GM19238 (cell line): ENCODE data around the gene CCL7.
"Not testable (repeated sequence)": the region's sequence is repeated elsewhere in the genome, so short reads cannot be mapped to it uniquely, and the experiment has no call there.

Experiments used
- DNase-seq: peaks from one replicate; pipeline ENCODE4 v3.0.0; 2011; ENCODE audit warnings: low spot score; ENCODE audit not compliant: insufficient read length

CCL7 gene

GRCh38 chr17:34269969-34270368 lies at the start of gene CCL7:
Gene CCL7 (plus strand): TSS chr17:34270221. CDS start chr17:34270291, 70 bp downstream.
- DNase-seq = no peak

DNA sequence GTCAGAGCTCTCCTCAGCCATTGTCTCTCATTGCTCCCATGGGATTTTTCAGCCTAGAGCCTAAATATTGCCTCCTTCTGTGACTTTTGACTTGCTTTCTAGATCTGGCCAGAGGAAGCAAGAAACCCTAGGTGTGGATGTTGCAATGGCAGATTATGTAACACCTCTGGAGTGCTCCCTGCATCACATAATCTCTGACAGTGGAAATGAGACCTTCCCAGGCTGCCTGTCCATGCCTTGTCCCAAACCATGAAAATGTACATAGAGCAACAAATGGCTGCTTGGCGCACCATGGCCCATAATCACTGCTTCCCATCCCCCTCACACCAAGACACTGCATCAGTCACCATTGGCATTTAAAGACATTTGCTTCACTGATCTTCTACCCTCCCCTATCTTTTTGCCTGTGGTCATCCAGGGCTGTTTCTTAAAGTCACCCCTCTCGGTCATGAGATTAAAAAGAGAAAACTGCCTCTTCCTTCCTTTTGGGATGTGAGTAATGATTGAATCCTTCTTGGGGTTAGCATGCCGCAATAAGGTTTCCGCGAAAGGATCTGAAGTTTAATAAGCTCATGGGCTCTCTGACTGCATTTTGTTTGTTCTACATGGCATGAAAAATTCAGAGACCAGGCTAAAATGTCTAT lies 49.1 kb upstream of the CCL7 start:
- DNase-seq = no peak

DNA sequence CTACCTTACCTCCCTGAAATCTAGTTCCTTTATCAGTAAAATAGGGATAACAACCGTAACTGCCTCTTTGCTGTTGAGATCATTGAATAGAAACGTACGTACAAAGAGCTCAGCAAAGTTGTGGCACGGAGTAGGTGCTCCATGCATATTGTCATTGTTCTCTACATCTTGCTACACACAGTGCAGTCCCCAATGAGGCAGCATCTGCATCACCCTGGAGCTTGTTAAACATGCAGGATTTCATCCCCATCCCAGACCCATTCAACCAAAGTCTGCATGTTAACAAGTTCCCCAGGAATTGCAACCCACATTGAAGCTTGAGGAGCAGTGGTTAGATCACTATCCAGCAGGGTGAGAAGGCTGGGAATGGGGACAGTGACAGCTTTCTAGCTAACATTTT lies 48.6 kb upstream of the CCL7 start:
- no peak for DNase-seq

DNA sequence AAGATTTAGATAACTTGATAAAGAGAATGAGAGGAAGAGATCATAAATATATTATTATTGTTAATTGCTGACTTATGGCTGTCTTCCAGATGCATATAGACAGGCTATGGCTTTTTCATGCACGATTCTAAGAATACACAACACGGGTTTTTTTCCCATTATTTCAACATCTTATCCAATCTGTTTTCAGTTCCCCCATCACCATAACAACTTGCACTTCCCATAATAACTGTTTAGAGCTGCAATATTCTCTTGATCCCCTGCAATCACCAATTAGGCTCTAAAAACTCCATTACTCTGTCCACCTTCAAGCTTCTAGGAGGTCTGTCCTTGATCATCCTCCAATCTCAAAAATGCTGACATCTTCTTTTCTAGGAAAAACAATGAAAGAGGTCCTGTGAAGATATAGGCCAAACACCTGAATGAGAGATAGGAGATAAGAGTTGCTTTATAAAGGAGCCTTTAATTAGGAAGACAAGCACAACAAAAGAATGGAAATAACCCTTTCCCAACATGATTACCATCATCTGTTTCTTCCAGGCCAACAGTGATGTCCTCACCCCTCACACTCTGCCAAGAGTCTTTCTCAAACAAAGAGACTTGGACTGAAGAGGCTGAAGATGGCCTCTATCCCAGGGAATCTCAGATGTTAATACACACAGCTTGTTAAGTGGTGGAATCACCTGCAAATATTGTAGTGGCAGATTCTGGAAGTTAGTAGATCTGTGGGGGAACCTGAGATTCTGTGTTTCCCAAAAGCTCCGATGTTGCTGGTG lies 47.1 kb upstream of the CCL7 start:
- DNase-seq = no peak

- no peak for DNase-seq
Measured at GRCh38 chr17:34225046-34225445, 45.0 kb upstream of the CCL7 start.

- no peak for DNase-seq
Measured at GRCh38 chr17:34226011-34226743, 43.8 kb upstream of the CCL7 start.

- DNase-seq = no peak
Measured at GRCh38 chr17:34226744-34227034, 43.3 kb upstream of the CCL7 start.

- DNase-seq = not testable (repeated sequence)
Measured at GRCh38 chr17:34227293-34227692, 42.7 kb upstream of the CCL7 start.

DNA sequence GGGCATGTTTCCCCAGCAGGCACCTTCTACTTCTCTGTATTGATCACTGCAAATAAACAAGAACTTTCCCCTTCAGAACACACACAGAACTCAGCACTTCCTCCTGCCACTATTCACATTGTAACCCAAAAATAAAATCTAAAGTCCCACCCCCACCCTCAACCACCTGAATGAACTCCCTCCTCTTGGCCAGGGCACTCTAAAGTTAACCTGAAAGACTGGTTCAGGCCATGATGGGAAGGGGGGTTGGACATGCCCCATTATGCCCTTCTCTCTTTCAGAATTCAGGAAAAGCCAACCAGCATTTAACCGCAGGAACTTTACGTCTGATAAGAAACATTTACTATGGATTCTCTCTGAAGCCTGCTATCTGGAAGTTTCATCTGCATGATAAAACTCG lies 42.3 kb upstream of the CCL7 start:
- no peak for DNase-seq

GRCh38 chr17:34228781-34229180 lies 41.2 kb upstream of the CCL7 start:
- no peak for DNase-seq

DNA sequence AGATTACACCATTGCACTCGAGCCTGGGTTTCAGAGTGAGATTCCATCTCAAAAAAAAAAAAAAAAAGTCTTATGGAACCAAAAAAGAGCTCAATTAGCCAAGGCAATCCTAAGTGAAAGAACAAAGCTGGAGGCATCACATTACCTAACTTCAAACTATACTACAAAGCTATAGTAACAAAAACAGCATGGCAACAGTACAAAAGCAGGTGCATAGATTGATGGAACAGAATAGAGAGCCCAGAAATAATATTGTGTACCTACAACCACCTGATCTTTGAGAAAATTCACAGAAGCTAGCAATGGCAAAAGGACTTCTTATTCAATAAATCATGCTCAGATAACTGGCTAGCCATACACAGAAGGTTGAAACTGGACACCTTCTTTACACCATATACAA lies 39.7 kb upstream of the CCL7 start:
- DNase-seq = no peak

DNA sequence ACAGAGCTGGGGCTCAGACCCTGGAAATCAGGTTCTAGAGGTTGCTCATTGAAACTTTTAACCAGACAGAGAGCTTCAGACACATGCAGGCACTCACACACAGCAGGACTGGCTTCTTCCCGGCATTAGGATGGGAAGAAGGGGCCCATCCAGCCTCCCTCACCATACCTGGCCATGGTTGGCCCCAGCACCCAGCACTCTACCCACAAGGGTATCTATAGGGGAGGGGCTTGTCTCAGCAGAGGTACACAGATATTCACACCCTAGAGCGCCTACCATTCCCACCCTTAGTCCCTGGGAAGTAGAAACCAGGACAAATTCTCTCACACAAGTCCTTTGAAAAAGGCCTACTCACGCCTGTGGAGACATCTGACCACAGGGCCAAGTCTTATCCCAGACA lies 35.4 kb upstream of the CCL7 start:
- no peak for DNase-seq

- no peak for DNase-seq
Measured at GRCh38 chr17:34235389-34236028, 34.5 kb upstream of the CCL7 start.

- no peak for DNase-seq
Measured at GRCh38 chr17:34236281-34236892, 33.6 kb upstream of the CCL7 start.

- no peak for DNase-seq
Measured at GRCh38 chr17:34237458-34237857, 32.6 kb upstream of the CCL7 start.

- no peak for DNase-seq
Measured at GRCh38 chr17:34241062-34241461, 29.0 kb upstream of the CCL7 start.

- no peak for DNase-seq
Measured at GRCh38 chr17:34242587-34243363, 27.2 kb upstream of the CCL7 start.

GRCh38 chr17:34243364-34244320 lies 26.4 kb upstream of the CCL7 start:
- DNase-seq = no peak

GRCh38 chr17:34245351-34245905 lies 24.6 kb upstream of the CCL7 start:
- DNase-seq = no peak
